ENCODE results near the gene ANKRD13B.

DNA sequence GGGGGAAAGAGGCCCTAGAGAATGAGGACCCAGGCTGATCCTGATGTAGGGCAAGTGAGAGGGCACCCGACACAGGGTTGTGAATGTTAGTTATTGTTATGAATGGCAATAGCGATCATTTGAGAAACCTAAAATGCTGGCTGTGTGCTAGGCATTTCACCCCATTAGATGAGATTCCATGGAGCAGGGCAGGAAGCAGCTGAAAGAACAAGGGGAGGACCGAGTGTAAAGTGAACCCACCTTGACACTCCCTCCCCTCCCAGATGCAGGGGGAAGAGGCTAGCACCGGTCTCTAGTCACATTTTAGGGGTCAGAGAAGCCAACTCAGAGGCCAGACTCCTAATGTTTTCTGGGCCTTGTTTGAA, 30.3 kb downstream of the ANKRD13B start:
- TF ChIP-seq, protein P1, sequence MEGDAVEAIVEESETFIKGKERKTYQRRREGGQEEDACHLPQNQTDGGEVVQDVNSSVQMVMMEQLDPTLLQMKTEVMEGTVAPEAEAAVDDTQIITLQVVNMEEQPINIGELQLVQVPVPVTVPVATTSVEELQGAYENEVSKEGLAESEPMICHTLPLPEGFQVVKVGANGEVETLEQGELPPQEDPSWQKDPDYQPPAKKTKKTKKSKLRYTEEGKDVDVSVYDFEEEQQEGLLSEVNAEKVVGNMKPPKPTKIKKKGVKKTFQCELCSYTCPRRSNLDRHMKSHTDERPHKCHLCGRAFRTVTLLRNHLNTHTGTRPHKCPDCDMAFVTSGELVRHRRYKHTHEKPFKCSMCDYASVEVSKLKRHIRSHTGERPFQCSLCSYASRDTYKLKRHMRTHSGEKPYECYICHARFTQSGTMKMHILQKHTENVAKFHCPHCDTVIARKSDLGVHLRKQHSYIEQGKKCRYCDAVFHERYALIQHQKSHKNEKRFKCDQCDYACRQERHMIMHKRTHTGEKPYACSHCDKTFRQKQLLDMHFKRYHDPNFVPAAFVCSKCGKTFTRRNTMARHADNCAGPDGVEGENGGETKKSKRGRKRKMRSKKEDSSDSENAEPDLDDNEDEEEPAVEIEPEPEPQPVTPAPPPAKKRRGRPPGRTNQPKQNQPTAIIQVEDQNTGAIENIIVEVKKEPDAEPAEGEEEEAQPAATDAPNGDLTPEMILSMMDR (IDR thresholded peaks at IDR 0.05; ENCODE audit: low read depth, low read length): no peak
- no peak for TF ChIP-seq EZH2phosphoT487 (IDR thresholded peaks at IDR 0.05; ENCODE audit: low read depth)
